ENCODE measurements around the gene SLC2A13. TPM values are rescaled to one million over a fixed set of nuclear protein-coding genes. Genes with fewer than 3 reads are reported as not detected.

SLC2A13 gene
- total and polyA plus RNA-seq, 4 donors = 3.2 to 21.4 (median 7.4) TPM

GRCh38 chr12:40000884-40001283, 105.0 kb downstream of the SLC2A13 start:
- Histone ChIP-seq H3K27me3 (ENCODE audit: control insufficient read depth in 3 of 3, insufficient read depth in 3 of 3, low read length in 2 of 3) (no peaks in the 10 kb centered on the region), H3K4me1 (ENCODE audit: control insufficient read depth in 5 of 5, insufficient read depth in 5 of 5, low read length in 5 of 5) (no peaks in the 10 kb centered on the region), H3K36me3 (ENCODE audit: control insufficient read depth in 4 of 4, insufficient read depth in 4 of 4, low read length in 4 of 4) (no peaks in the 10 kb centered on the region), H3K4me3 (no peak overlapping the region), H3K9ac (ENCODE audit: insufficient read depth in 1 of 2, low read length in 2 of 2) (no peak overlapping the region), H3K27ac (ENCODE audit: low read depth in 1 of 2, low read length in 1 of 2) (no peak overlapping the region), H3K9me3 (ENCODE audit: control insufficient read depth in 4 of 4, insufficient read depth in 3 of 4, low read length in 3 of 4) (peaks cover 0 to 10% (median 2%) of the 10 kb centered on the region in 4 donors)
- no peak for TF ChIP-seq CTCF (IDR thresholded peaks at IDR 0.05; ENCODE audit: control extremely low read depth, extremely low read depth)
- ATAC-seq (ENCODE audit: insufficient read depth, low FRiP score) (no peak), DNase-seq (no peak)
- 47 to 94% methylated on average over 2 of the region's 2 CpGs for WGBS, 2 donors

- 89% methylated on average over 1 of the region's 1 CpG for WGBS, 2 donors
- Histone ChIP-seq H3K9ac (ENCODE audit: insufficient read depth in 1 of 2, low read length in 2 of 2) (no peak overlapping the region), H3K27ac (ENCODE audit: low read depth in 1 of 2, low read length in 1 of 2) (no peak overlapping the region), H3K4me1 (ENCODE audit: control insufficient read depth in 5 of 5, insufficient read depth in 5 of 5, low read length in 5 of 5) (peaks cover 0 to 2% (median 0%) of the 10 kb centered on the region in 5 donors), H3K36me3 (ENCODE audit: control insufficient read depth in 4 of 4, insufficient read depth in 4 of 4, low read length in 4 of 4) (no peaks in the 10 kb centered on the region), H3K27me3 (ENCODE audit: control insufficient read depth in 3 of 3, insufficient read depth in 3 of 3, low read length in 2 of 3) (no peaks in the 10 kb centered on the region), H3K9me3 (ENCODE audit: control insufficient read depth in 4 of 4, insufficient read depth in 3 of 4, low read length in 3 of 4) (peaks cover 0 to 3% (median 0%) of the 10 kb centered on the region in 4 donors), H3K4me3 (no peak overlapping the region)
- DNase-seq (no peak), ATAC-seq (ENCODE audit: insufficient read depth, low FRiP score) (no peak)
- TF ChIP-seq CTCF (IDR thresholded peaks at IDR 0.05; ENCODE audit: control extremely low read depth, extremely low read depth) = no peak
These were observed 112.6 kb downstream of the SLC2A13 start for GRCh38 chr12:39993268-39993667.

GRCh38 chr12:39990122-39991101, 115.5 kb downstream of the SLC2A13 start:
- ATAC-seq (ENCODE audit: insufficient read depth, low FRiP score) (peak; percentile 61), DNase-seq (peak; percentile 54 to 70 (median 64))
- WGBS, 2 donors = 52 to 75% methylated on average over 4 of the region's 4 CpGs
- H3K9ac ChIP-seq (ENCODE audit: insufficient read depth in 1 of 2, low read length in 2 of 2) = no peak overlapping the region
- peak; percentile 70 for TF ChIP-seq CTCF (IDR thresholded peaks at IDR 0.05; ENCODE audit: control extremely low read depth, extremely low read depth)
- no peak overlapping the region for H3K4me3 ChIP-seq
- H3K9me3 ChIP-seq (ENCODE audit: control insufficient read depth in 4 of 4, insufficient read depth in 3 of 4, low read length in 3 of 4) = no peaks in the 10 kb centered on the region
- no peak overlapping the region for H3K27ac ChIP-seq (ENCODE audit: low read depth in 1 of 2, low read length in 1 of 2)
- no peaks in the 10 kb centered on the region for H3K27me3 ChIP-seq (ENCODE audit: control insufficient read depth in 3 of 3, insufficient read depth in 3 of 3, low read length in 2 of 3)
- H3K36me3 ChIP-seq (ENCODE audit: control insufficient read depth in 4 of 4, insufficient read depth in 4 of 4, low read length in 4 of 4) = no peaks in the 10 kb centered on the region
- peaks cover 0 to 2% (median 0%) of the 10 kb centered on the region in 5 donors for H3K4me1 ChIP-seq (ENCODE audit: control insufficient read depth in 5 of 5, insufficient read depth in 5 of 5, low read length in 5 of 5)

Measured in lung (tissue), 12 donors.